Amniotic stem cell (primary cell): ENCODE results near the gene MYO18A.

Experiments used
- DNase-seq: peaks from one replicate; lab custom pipeline; 2025; lab: John Stamatoyannopoulos, UW

MYO18A gene

DNA sequence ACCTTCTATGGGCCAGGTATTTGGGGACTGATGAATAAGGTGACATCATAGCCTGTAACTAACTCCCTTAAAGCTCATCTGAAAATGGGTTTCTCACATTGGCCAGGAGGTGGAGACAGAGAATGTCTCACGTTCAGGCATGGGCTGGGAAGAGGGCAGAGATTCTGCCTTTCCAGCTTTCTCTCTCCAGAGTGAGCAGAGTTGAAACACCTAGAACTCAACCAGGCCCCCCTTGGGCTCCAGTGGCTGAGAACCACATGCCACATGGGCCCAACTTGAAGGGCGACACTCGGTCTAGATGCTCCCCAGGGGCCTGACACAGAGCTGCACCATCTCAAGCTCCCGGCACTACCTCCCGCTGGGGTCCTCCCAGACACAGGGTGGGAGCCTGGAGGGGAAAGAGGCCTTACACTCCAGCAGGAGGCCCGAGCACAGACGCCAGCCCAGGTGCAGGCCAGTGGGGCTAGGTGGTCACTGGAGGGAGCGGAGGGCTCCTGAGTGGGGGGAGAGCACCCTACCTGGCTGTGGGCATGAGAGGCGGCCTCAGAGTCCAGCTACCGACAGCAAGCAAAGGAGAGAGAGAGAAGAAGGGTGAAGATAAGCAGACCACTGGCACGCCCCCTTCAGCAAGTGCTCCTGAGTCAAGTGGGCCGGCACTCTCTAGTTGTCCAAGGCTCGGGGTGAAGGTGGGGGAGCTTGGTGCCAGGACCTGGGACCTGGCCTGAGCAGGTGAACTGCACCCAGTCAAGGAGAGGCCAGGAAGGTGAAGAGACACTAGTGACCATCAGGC is 55.9 kb downstream of the MYO18A start:
- DNase-seq = peak; percentile 54

- DNase-seq = no peak
Observed at GRCh38 chr17:29123111-29123510, 57.1 kb downstream of the MYO18A start.

GRCh38 chr17:29121442-29121841 is 58.8 kb downstream of the MYO18A start:
- DNase-seq = no peak

- no peak for DNase-seq
Observed at GRCh38 chr17:29120433-29120832, 59.8 kb downstream of the MYO18A start.

- no peak for DNase-seq
Observed at GRCh38 chr17:29119265-29119664, 60.9 kb downstream of the MYO18A start.

DNA sequence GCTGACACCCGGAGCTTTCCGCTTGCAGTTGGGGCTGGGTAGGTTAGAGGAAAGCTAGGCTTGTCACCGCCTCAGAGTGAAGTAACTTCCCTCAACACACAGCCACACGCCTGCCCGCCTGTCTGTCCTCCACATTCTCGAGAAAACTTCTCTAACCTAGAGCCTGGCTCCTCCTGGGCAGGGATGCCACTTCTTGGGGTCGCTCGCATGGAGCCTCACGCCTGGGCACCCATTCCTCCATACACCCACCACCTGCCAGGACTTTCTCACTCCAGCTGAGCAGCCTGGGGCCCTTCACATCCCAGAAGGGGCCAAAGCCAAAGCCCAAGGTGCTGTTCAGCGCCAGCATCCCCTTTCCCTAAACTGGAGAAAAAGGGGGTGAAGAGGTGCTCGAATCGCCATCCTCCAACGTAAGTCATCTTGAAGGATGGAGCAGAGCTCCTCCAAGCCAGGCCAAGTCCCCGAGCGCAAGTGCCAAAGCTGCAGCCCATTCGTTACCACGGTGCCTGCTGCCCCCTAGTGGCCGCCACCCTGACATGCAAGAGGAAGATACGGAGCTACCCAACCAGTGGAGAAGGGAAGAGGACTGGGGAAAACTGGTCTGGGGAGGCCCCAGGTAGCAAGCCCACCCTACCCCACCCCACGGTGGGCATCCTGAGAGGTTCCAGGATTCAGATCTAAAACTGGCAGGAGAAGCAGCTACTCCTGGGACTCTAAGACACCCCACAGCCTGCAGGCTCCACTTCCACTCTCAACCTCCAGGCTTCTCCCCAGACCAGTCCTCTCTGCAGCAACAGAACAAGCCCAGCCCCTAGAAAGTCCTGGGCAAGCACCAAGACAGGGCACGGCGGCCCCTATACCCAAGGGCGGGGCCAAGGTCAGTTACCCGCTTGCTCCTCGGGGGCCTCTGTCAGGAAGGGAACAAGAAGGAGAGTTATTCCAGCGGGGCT is 63.1 kb downstream of the MYO18A start:
- no peak for DNase-seq

- no peak for DNase-seq
Observed at GRCh38 chr17:29115961-29116803, 64.0 kb downstream of the MYO18A start.

GRCh38 chr17:29115435-29115834 is 64.8 kb downstream of the MYO18A start:
- no peak for DNase-seq

DNA sequence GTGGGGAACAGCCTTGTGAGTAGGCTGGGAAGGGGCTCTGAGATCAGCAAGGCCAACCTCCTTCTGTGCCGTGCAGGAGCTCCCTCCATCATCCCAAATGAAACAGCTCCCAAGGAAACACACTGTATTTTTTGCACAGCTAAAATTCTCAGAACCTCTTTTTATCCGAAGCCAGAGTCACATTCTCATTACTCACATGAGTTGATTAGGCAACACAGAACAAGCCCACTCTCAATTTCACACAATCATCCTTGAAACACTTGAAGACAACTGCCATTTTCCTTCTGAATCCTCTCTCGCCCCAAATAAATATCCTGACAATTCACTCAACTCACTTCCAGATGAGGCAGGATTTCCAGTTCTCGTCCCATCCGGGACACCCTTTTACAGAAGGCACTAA is 66.1 kb downstream of the MYO18A start:
- no peak for DNase-seq

GRCh38 chr17:29113334-29113733 is 66.9 kb downstream of the MYO18A start:
- DNase-seq = no peak

- DNase-seq = no peak
Observed at GRCh38 chr17:29112771-29113295, 67.4 kb downstream of the MYO18A start.

DNA sequence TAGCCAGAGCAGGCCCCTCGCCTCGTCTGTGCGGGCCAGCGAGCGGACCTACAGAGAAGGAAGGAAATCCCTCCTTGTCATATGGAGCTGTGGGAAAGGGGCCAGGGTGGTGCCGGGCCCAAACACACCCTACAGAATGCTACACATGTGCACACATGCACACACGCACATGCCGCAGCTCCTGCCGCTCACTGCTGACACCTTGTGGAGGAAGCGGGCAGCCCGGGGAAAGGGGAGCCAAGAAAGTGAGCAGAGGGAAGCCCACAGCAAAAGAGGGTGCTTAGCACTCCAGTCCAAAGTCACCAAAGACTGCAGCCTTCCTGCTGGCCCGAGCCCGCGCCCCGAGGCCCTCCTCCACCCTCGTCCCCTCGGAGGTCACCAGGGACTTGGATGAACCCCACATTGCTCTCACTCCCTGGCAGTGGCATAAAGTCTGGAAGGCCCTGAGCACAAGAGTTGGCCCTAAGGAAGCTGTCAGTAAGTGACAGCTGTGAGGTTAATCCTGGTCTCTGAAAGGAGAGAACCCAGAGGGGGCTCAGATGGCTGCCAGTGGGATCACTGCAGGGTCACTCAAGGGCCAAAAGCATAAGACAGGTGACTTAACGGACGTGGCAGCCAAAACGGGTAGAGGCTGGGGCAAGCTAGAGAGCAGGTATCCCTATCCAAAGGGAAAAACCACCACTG is 68.2 kb downstream of the MYO18A start:
- DNase-seq = no peak

DNA sequence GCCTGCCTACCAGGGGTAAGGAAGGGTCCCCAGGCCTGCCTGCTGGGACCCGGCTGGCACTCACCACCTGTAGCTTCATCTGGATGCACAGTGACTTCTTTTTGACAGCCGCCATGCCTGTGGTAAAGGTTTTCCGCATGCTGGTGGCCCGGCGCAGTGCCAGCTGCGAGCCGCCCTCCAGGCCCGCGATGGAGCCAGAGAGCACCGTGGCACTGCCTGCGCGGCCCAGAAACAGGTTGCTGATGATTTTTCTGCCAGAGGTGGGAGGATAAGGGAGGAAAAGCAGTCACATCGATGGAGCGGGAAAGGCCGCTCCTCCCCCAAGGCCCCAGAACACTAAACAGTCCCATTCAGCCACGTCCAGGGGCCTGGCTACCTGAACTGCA is 69.8 kb downstream of the MYO18A start:
- no peak for DNase-seq

- DNase-seq = no peak
Observed at GRCh38 chr17:29109477-29110371, 70.5 kb downstream of the MYO18A start.

DNA sequence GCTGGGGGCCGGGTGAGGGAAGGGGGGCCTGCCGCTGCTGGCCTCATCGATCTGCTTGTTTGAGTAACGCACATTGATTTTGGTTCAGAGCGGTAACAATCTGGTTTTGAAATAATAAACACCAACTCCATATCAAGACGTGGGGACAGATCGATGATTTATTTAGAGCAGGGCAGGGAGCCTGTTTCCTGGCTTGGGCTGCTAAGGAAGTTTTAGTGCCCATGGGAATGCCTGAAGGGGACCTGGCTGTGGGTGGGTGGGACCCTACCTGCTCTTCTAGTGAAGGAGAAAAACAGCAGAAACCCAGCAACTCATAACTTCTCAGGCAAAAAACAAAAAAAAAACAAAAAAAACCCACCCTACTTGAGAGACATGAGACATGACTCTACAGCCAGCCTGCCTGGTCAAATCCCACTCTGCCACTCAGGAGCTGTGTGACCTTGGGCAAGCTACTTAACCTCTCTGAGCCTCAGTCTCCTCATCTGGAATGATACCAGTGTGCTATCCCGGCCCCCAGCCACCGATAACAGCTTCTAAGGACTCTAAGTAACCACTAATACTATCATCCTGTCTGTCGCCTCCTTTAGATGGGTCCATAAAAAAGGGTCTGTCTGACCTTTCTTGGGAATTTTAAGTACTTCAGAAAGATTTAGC is 71.2 kb downstream of the MYO18A start:
- DNase-seq = no peak

GRCh38 chr17:29107933-29108822 is 72.0 kb downstream of the MYO18A start:
- no peak for DNase-seq

GRCh38 chr17:29107084-29107483 is 73.1 kb downstream of the MYO18A start:
- DNase-seq = no peak

DNA sequence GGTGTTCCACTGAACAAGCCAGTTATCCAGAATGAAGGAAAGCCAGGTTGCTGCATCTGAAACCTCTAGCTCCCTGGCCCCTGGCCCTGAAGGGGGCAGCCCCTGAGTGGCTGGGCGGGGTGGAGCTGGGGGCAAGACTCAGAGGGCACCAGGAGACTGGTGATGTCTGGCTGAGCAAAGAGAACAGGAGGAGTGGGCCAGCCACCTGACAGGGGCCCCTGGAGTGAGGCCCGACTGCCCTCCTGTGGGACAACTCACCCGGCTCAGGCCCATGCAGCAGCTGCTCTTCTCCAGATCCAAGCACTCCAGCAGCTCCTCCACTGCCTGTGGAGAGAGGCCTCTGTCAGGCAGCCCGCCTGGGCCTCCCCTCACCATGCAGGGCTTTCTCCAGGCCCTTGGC is 76.9 kb downstream of the MYO18A start:
- no peak for DNase-seq

DNA sequence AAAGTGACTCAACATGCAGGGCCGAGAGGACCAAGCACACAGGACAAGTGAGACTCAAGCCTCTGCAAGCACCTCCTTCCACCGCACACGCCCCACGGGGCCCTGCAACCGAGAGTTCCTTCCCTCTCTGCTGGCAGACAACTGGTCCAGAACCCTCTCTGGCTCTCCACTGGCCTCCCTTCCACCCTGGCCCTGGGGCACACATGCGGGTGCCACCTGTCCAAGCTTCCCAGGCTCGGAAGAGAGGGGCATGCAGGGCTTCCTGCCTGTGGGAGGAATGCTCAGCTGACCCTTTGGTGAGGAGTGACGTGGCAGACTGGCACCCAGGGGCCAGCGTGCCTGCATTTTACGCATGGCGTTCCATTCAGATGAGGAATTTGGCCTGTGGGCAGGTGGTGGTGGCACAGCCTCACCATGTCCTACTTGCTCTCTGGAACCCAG is 77.4 kb downstream of the MYO18A start:
- no peak for DNase-seq
